Kidney (tissue), 14 donors: Measurements from ENCODE around the gene SEMA5A. TPM values are rescaled to one million over a fixed set of nuclear protein-coding genes. Genes with fewer than 3 reads are reported as not detected.

Source experiments
- DNase-seq, 5 donors: peaks; one replicate each; pipeline ENCODE4 v3.0.0-alpha.2; 2013 to 2020
- FAIRE-seq: peaks from 2 replicates; lab custom pipeline; 2012; peaks lifted over from hg19 to GRCh38; lab: Jason Lieb, UNC
- H3K27ac ChIP-seq, 2 donors: one replicate each; pipeline ENCODE4 v1.7.0; 2013; ENCODE audit warnings: low read depth in 2 of 2, low read length in 2 of 2, inconsistent platforms in 1 of 2
- H3K27me3 ChIP-seq: one replicate; pipeline ENCODE4 v1.7.1; 2013; ENCODE audit warnings: low read length, inconsistent platforms; ENCODE audit not compliant: control insufficient read depth, insufficient read depth
- H3K36me3 ChIP-seq, 3 donors: one replicate each; pipeline versions ENCODE4 v1.7.0 to v1.7.1; 2013; ENCODE audit warnings: low read length in 3 of 3, control low read depth in 1 of 3, inconsistent platforms in 1 of 3; ENCODE audit not compliant: insufficient read depth in 3 of 3, control insufficient read depth in 2 of 3
- H3K4me1 ChIP-seq, 3 donors: one replicate each; pipeline versions ENCODE4 v1.7.0 to v1.7.1; 2013; ENCODE audit warnings: low read length in 3 of 3, inconsistent platforms in 1 of 3, low read depth in 1 of 3; ENCODE audit not compliant: control insufficient read depth in 2 of 3, insufficient read depth in 2 of 3
- H3K4me3 ChIP-seq, 3 donors: one replicate each; pipeline versions ENCODE4 v1.7.0 to v1.8.1; 2013; ENCODE audit warnings: low read length in 3 of 3, control low read depth in 1 of 3, inconsistent platforms in 1 of 3
- H3K9ac ChIP-seq, 3 donors: one replicate each; pipeline versions ENCODE4 v1.7.0 to v1.7.1; 2013; ENCODE audit warnings: low read length in 3 of 3, control low read depth in 1 of 3, inconsistent platforms in 1 of 3
- H3K9me3 ChIP-seq, 3 donors: one replicate each; pipeline versions ENCODE4 v1.7.0 to v1.7.1; 2013; ENCODE audit warnings: low read length in 3 of 3, control low read depth in 1 of 3, inconsistent platforms in 1 of 3; ENCODE audit not compliant: control insufficient read depth in 2 of 3, insufficient read depth in 1 of 3
- CTCF ChIP-seq: IDR thresholded peaks from 3 replicates; pipeline ENCODE4 v1.5.1; 2012; ENCODE audit warnings: mild to moderate bottlenecking, moderate library complexity, borderline replicate concordance; ENCODE audit not compliant: insufficient read depth; ENCODE audit errors: extremely low read depth
- intact Hi-C: fragments of 100-400 bp; cut with DNase I; formaldehyde crosslinking; loops from one replicate; pipeline ENCODE4 v1.11.1; 2022
- polyA plus RNA-seq: library from polyadenylated mRNA; stranded (reverse); fragments of 350-450 nt; fragmentation: Illumina TruSeq; extraction: RNeasy Lipid Tissue Mini Kit (QIAGEN cat#74804); gene quantifications from one replicate; pipeline ENCODE4 v1.2.3, GENCODE V29; 2014; ENCODE audit warnings: low read depth, low replicate concordance; ENCODE audit not compliant: insufficient read depth
- total RNA-seq: library from RNA; stranded (reverse); fragmentation: NEBNext Ultra II Directional; extraction: Animal tissue kit (Norgen Biotek cat#: 25700); gene quantifications from one replicate; pipeline ENCODE4 v1.2.1, GENCODE V29; 2021
- donor health status: control.
- donor health status: control.
- donor health status: control.
- donor health status: control.
- donor health status: control.
- donor health status: DM: yes; HTN: yes; CAD: no.
- donor health status: Normal renal cell carcinoma (clear cell type).

The SEMA5A gene
- total and polyA plus RNA-seq, 2 donors from 2014 or later, result 7.9 to 23.3 TPM

- TF ChIP-seq CTCF, result no peak
- H3K9ac ChIP-seq, result no peak overlapping the region
- FAIRE-seq (no peak), DNase-seq (no peak)
- intact Hi-C loops, result no loop called here
- H3K9me3 ChIP-seq, result peaks cover 0 to 4% (median 0%) of the 10 kb centered on the region in 3 donors
- peaks cover 0 to 14% (median 2%) of the 10 kb centered on the region in 3 donors for H3K4me1 ChIP-seq
- no peak overlapping the region for H3K27ac ChIP-seq
- no peaks in the 10 kb centered on the region for H3K27me3 ChIP-seq
- no peak overlapping the region for H3K4me3 ChIP-seq
- no peaks in the 10 kb centered on the region for H3K36me3 ChIP-seq
Measured at GRCh38 chr5:9282211-9282610, 263.7 kb downstream of the SEMA5A start.

DNA sequence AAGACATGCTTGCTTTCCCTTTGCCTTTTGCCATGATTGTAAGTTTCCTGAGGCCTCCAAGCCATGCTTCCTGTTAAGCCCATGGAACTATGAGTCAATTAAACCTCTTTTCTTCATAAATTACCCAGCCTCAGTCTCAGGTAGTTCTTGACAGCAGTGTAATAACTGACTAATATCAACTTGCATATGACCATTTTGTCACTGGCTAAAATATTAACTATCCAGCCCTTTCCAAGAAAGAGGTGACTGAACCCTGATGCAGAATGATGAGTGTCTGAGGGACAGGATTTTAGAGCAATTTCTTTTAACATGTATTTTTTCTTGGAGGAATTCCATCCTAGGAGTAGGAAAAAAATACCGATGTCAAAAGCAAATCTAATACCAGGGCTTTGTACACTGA is 266.1 kb downstream of the SEMA5A start:
- Histone ChIP-seq H3K27me3 (no peaks in the 10 kb centered on the region), H3K9me3 (peaks cover 0 to 4% (median 0%) of the 10 kb centered on the region in 3 donors), H3K27ac (no peak overlapping the region), H3K4me1 (peaks cover 0 to 10% (median 2%) of the 10 kb centered on the region in 3 donors), H3K4me3 (no peak overlapping the region), H3K9ac (no peak overlapping the region), H3K36me3 (no peaks in the 10 kb centered on the region)
- FAIRE-seq, result no peak
- TF ChIP-seq CTCF, result no peak
- intact Hi-C loops, result no loop called here
- no peak for DNase-seq

GRCh38 chr5:9278921-9279603 is 266.8 kb downstream of the SEMA5A start:
- Histone ChIP-seq H3K9ac (no peak overlapping the region), H3K27ac (no peak overlapping the region), H3K36me3 (no peaks in the 10 kb centered on the region), H3K4me1 (peaks cover 0 to 6% (median 2%) of the 10 kb centered on the region in 3 donors), H3K4me3 (no peak overlapping the region), H3K27me3 (no peaks in the 10 kb centered on the region), H3K9me3 (peaks cover 0 to 4% (median 0%) of the 10 kb centered on the region in 3 donors)
- no peak for TF ChIP-seq CTCF
- FAIRE-seq (no peak), DNase-seq (no peak)
- intact Hi-C loops, result no loop called here
